IPS-NIHi7 (cell line): Measurements from ENCODE around the gene KRT12.
"Not testable (repeated sequence)": the region's sequence is repeated elsewhere in the genome, so short reads cannot be mapped to it uniquely, and the experiment has no call there.

Source experiments
- DNase-seq: peaks from one replicate; pipeline ENCODE4 v3.0.0; 2012; ENCODE audit warnings: mixed read lengths; ENCODE audit errors: extremely low spot score

The KRT12 gene

GRCh38 chr17:40815381-40815780, 51.6 kb downstream of the KRT12 start:
- no peak for DNase-seq

- not testable (repeated sequence) for DNase-seq
Measured at GRCh38 chr17:40814657-40815056, 52.4 kb downstream of the KRT12 start.

GRCh38 chr17:40813804-40814203, 53.2 kb downstream of the KRT12 start:
- DNase-seq, result no peak

DNA sequence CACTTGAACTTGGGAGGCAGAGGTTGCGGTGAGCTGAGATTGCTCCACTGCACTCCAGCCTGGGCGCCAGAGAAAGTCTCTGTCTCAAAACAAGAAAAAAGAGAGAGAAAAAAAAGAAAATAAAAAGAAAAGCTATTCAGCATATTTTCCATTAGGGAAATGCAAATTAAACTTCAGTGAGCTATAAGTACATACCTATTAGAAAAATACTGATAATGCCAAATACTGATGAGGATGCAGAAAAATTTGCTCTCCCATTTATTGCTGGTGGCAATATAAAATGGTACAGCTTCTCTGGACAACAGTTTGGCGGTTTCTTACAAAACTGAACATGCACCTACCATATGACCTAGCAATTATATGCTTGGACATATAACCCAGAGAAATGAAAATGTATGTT, 54.4 kb downstream of the KRT12 start:
- no peak for DNase-seq
